HepG2 (cell line): ENCODE measurements around the gene FLT3LG. TPM values are rescaled to one million over a fixed set of nuclear protein-coding genes. Genes with fewer than 3 reads are reported as not detected.

Experiments used
- BCL6 ChIP-seq: IDR thresholded peaks from 2 replicates; pipeline ENCODE4 v1.6.1; 2016; ENCODE audit warnings: missing genetic modification reagents, missing compliant biosample characterization
- BRCA1 ChIP-seq: sonication (generic); formaldehyde crosslinking; IDR thresholded peaks from 2 replicates; pipeline ENCODE4 v1.4.0; 2020; ENCODE audit warnings: missing genetic modification reagents
- CSRNP2 ChIP-seq: sonication (generic); formaldehyde crosslinking; conservative IDR thresholded peaks from 2 replicates; pipeline ENCODE4 v1.8.0; 2022; ENCODE audit warnings: low read depth, missing genetic modification reagents
- FOXA1 ChIP-seq, 2 experiments: fragments of 450-650 bp in 1 of 2; sonication (generic) in 1 of 2; formaldehyde crosslinking in 1 of 2; IDR thresholded peaks; 2 replicates each; pipeline versions ENCODE4 v1.4.0 to v1.6.1; 2016 to 2020; ENCODE audit warnings: missing genetic modification reagents in 1 of 2
- IKZF4 ChIP-seq: sonication (generic); formaldehyde crosslinking; IDR thresholded peaks from 2 replicates; pipeline ENCODE4 v1.5.1; 2020; ENCODE audit warnings: borderline replicate concordance, mild to moderate bottlenecking, low read depth, missing genetic modification reagents; ENCODE audit errors: not compliant biosample characterization
- KAT7 ChIP-seq: IDR thresholded peaks from 2 replicates; pipeline ENCODE4 v1.6.1; 2018; ENCODE audit warnings: borderline replicate concordance, missing compliant biosample characterization
- RBM22 ChIP-seq: fragments of 200-400 bp; formaldehyde crosslinking; optimal IDR thresholded peaks from 2 replicates; pipeline ENCODE3; 2017; ENCODE audit warnings: mild to moderate bottlenecking, low read length, moderate library complexity
- REPIN1 ChIP-seq: sonication (generic); formaldehyde crosslinking; IDR thresholded peaks from 2 replicates; pipeline ENCODE4 v1.8.0; 2022; ENCODE audit warnings: missing genetic modification reagents, low read depth, mild to moderate bottlenecking, borderline replicate concordance
- SIX4 ChIP-seq: sonication (generic); formaldehyde crosslinking; IDR thresholded peaks from 2 replicates; pipeline ENCODE4 v1.4.0; 2020; ENCODE audit warnings: missing genetic modification reagents
- TBP ChIP-seq: sonication (generic); formaldehyde crosslinking; IDR thresholded peaks from 2 replicates; pipeline ENCODE4 v1.5.0; 2020; ENCODE audit warnings: missing genetic modification reagents
- TBX2 ChIP-seq: sonication (generic); formaldehyde crosslinking; IDR thresholded peaks from 2 replicates; pipeline ENCODE4 v1.5.0; 2020; ENCODE audit warnings: missing genetic modification reagents, mild to moderate bottlenecking, borderline replicate concordance
- TOE1 ChIP-seq: sonication (generic); formaldehyde crosslinking; IDR thresholded peaks from 2 replicates; pipeline ENCODE4 v1.4.0; 2020; ENCODE audit warnings: mild to moderate bottlenecking, missing genetic modification reagents
- ZBTB8A ChIP-seq: sonication (generic); formaldehyde crosslinking; IDR thresholded peaks from 2 replicates; pipeline ENCODE4 v1.4.0; 2020; ENCODE audit warnings: mild to moderate bottlenecking, low read depth, missing genetic modification reagents, borderline replicate concordance
- ZMYM3 ChIP-seq: sonication (generic); formaldehyde crosslinking; IDR thresholded peaks from 2 replicates; pipeline ENCODE4 v1.5.1; 2020; ENCODE audit warnings: mild to moderate bottlenecking, missing genetic modification reagents
- ZNF30 ChIP-seq: sonication (generic); formaldehyde crosslinking; IDR thresholded peaks from 2 replicates; pipeline ENCODE4 v1.5.0; 2020; ENCODE audit warnings: mild to moderate bottlenecking, missing genetic modification reagents
- ZNF496 ChIP-seq: sonication (generic); formaldehyde crosslinking; IDR thresholded peaks from 2 replicates; pipeline ENCODE4 v1.8.1; 2023; ENCODE audit warnings: mild to moderate bottlenecking, moderate library complexity, missing genetic modification reagents; ENCODE audit not compliant: insufficient replicate concordance
- ZNF574 ChIP-seq: sonication (generic); formaldehyde crosslinking; IDR thresholded peaks from 2 replicates; pipeline ENCODE4 v1.4.0; 2020; ENCODE audit warnings: missing genetic modification reagents
- ZNF577 ChIP-seq: sonication (generic); formaldehyde crosslinking; IDR thresholded peaks from 2 replicates; pipeline ENCODE4 v1.4.0; 2020; ENCODE audit warnings: mild to moderate bottlenecking, low read depth, missing genetic modification reagents, borderline replicate concordance
- ZNF761 ChIP-seq: sonication (generic); formaldehyde crosslinking; conservative IDR thresholded peaks from 2 replicates; pipeline ENCODE4 v1.4.0; 2020; ENCODE audit warnings: mild to moderate bottlenecking, missing genetic modification reagents
- ZNF891 ChIP-seq: sonication (generic); formaldehyde crosslinking; IDR thresholded peaks from 2 replicates; pipeline ENCODE4 v1.5.0; 2020; ENCODE audit warnings: mild to moderate bottlenecking, missing genetic modification reagents
- ZSCAN12 ChIP-seq: sonication (generic); formaldehyde crosslinking; IDR thresholded peaks from 2 replicates; pipeline ENCODE4 v1.9.0; 2021; ENCODE audit warnings: mild to moderate bottlenecking, missing genetic modification reagents
- polyA plus RNA-seq, 8 experiments: library from polyadenylated mRNA; depleted of rRNA in 3 of 8; stranded (reverse) in 7 of 8; unstranded in 1 of 8; fragments of >200 nt; fragmentation: Illumina TruSeq in 4 of 8; extraction: Trizol in 4 of 8; gene quantifications; 2 replicates each; pipeline versions ENCODE4 v1.2.1 to v1.2.3, GENCODE V29; 2011 to 2016; ENCODE audit warnings: low read depth in 4 of 8, missing spikeins in 1 of 8, mixed read lengths in 1 of 8; ENCODE audit not compliant: insufficient read depth in 1 of 8
- total RNA-seq, 5 experiments: library from RNA; depleted of rRNA; stranded (reverse); fragments of >200 nt; fragmentation: Illumina TruSeq; extraction: Trizol; gene quantifications; 2 replicates each; pipeline ENCODE4 v1.2.3, GENCODE V29; 2016; ENCODE audit warnings: low read depth in 1 of 5
- TF ChIP-seq, protein P1 (sequence below): sonication (generic); formaldehyde crosslinking; conservative IDR thresholded peaks from 2 replicates; pipeline ENCODE4 v1.8.1; 2023; ENCODE audit warnings: missing genetic modification reagents
- TF ChIP-seq, protein P2 (sequence below): sonication (generic); formaldehyde crosslinking; IDR thresholded peaks from 2 replicates; pipeline ENCODE4 v1.5.0; 2020; ENCODE audit warnings: mild to moderate bottlenecking, missing genetic modification reagents

FLT3LG gene
- total and polyA plus RNA-seq, 2 of the 13 experiments (the other 11 are each of a cell fraction or from before 2014, with no cell fraction given): 1.5 to 2.6 TPM

DNA sequence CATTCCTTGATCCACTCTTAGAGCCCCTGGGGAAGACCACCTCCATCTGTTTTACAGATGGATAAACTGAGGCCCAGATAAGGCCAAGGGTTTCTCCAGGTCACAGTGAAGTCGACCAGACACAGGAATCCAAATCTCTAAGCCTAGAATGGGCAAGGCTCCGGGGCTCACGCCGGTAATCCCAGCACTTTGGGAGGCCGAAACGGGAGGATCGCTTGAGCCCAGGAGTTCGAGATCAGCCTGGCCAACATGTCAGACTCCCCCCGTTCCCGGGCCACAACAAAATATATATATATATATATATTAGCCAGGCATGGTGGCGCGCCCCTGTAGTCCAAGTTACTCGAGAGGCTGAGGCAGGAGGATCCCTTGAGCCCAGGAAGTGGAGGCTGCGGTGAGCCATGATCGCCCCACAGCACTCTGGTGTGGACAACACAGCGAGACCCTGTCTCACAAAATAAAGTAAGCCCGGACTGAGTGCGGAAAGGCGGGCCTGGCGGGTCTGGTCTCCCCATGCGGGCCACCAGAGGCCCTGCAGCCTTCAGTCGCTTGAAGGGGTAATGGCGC is 12.8 kb downstream of the FLT3LG start (continued):
- no peak for TF ChIP-seq ZNF577
- TF ChIP-seq TOE1 (CRISPR knock-in tag): 0 out of 2 replicates have a peak, but pooled peaks have one; percentile 2
- TF ChIP-seq RBM22: no peak
- TF ChIP-seq CSRNP2 (CRISPR knock-in tag): no peak
- no peak for TF ChIP-seq BCL6 (CRISPR knock-in tag)
- no peak for TF ChIP-seq ZNF30
- no peak for TF ChIP-seq IKZF4
- no peak for TF ChIP-seq ZNF574
- no peak for TF ChIP-seq TBP
- TF ChIP-seq, protein P1, sequence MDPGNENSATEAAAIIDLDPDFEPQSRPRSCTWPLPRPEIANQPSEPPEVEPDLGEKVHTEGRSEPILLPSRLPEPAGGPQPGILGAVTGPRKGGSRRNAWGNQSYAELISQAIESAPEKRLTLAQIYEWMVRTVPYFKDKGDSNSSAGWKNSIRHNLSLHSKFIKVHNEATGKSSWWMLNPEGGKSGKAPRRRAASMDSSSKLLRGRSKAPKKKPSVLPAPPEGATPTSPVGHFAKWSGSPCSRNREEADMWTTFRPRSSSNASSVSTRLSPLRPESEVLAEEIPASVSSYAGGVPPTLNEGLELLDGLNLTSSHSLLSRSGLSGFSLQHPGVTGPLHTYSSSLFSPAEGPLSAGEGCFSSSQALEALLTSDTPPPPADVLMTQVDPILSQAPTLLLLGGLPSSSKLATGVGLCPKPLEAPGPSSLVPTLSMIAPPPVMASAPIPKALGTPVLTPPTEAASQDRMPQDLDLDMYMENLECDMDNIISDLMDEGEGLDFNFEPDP (CRISPR knock-in tag): no peak
- TF ChIP-seq FOXA1 (IDR thresholded peaks at IDR 0.05): no peak
- TF ChIP-seq FOXA1 (CRISPR knock-in tag; IDR thresholded peaks at IDR 0.05): no peak
- TF ChIP-seq REPIN1 (CRISPR knock-in tag): no peak
- no peak for TF ChIP-seq ZNF761 (CRISPR knock-in tag)
- no peak for TF ChIP-seq ZNF496 (CRISPR knock-in tag)
- TF ChIP-seq BRCA1: 0 out of 2 replicates have a peak, but pooled peaks have one; percentile 6
- no peak for TF ChIP-seq KAT7 (CRISPR knock-in tag)
- TF ChIP-seq ZBTB8A: no peak
- TF ChIP-seq ZMYM3 (CRISPR knock-in tag): peak; percentile 88; the same call in 1 of the 2 replicates
- TF ChIP-seq, protein P2, sequence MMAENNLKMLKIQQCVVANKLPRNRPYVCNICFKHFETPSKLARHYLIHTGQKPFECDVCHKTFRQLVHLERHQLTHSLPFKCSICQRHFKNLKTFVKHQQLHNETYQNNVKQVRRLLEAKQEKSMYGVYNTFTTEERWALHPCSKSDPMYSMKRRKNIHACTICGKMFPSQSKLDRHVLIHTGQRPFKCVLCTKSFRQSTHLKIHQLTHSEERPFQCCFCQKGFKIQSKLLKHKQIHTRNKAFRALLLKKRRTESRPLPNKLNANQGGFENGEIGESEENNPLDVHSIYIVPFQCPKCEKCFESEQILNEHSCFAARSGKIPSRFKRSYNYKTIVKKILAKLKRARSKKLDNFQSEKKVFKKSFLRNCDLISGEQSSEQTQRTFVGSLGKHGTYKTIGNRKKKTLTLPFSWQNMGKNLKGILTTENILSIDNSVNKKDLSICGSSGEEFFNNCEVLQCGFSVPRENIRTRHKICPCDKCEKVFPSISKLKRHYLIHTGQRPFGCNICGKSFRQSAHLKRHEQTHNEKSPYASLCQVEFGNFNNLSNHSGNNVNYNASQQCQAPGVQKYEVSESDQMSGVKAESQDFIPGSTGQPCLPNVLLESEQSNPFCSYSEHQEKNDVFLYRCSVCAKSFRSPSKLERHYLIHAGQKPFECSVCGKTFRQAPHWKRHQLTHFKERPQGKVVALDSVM: peak; percentile 98
- no peak for TF ChIP-seq ZSCAN12
- TF ChIP-seq TBX2 (CRISPR knock-in tag): no peak
- TF ChIP-seq ZNF891 (CRISPR knock-in tag): no peak
- TF ChIP-seq SIX4 (CRISPR knock-in tag): no peak
